GM23338 (cell line): ENCODE measurements around the gene PCGF3.

Experiments
- CREB1 ChIP-seq: fragments of 250-450 bp; sonication (Bioruptor Pico); IDR thresholded peaks from 2 replicates; pipeline ENCODE4 v1.5.0; 2020; ENCODE audit warnings: low read depth, mild to moderate bottlenecking, moderate library complexity
- EZH2 ChIP-seq: fragments of 200-600 bp; sonication (generic); IDR thresholded peaks from one replicate; pipeline ENCODE4 v1.8.0; 2017; ENCODE audit warnings: antibody characterized with exemption, mild to moderate bottlenecking, low read depth; ENCODE audit not compliant: unreplicated experiment
- EZH2phosphoT487 ChIP-seq: fragments of 200-600 bp; sonication (generic); IDR thresholded peaks from one replicate; pipeline ENCODE4 v1.8.1; 2018; ENCODE audit warnings: antibody characterized with exemption; ENCODE audit not compliant: unreplicated experiment
- POLR2AphosphoS5 ChIP-seq: IDR thresholded peaks from 2 replicates; pipeline ENCODE4 v1.6.1; 2016; ENCODE audit warnings: antibody characterized with exemption, low read depth
- ZNF331 ChIP-seq: fragments of 250-450 bp; sonication (Bioruptor Pico); IDR thresholded peaks from 2 replicates; pipeline ENCODE4 v1.5.0; 2020; ENCODE audit warnings: low read depth, mild to moderate bottlenecking, moderate library complexity
- TF ChIP-seq, protein P1 (sequence below), 2 experiments: fragments of 200-600 bp in 1 of 2; sonication (generic) in 1 of 2; conservative IDR thresholded peaks; 2 replicates each; pipeline versions ENCODE4 v1.5.1 to v1.6.1; 2016 to 2017; ENCODE audit warnings: antibody characterized with exemption in 2 of 2, low read depth in 2 of 2, mild to moderate bottlenecking in 2 of 2, moderate library complexity in 1 of 2
- TF ChIP-seq, protein P2 (sequence below): IDR thresholded peaks from 2 replicates; pipeline ENCODE4 v1.6.1; 2016; ENCODE audit warnings: antibody characterized with exemption
- TF ChIP-seq, protein P3 (sequence below): IDR thresholded peaks from one replicate; pipeline ENCODE4 v1.6.1; 2018; ENCODE audit warnings: antibody characterized with exemption; ENCODE audit not compliant: unreplicated experiment

DNA sequence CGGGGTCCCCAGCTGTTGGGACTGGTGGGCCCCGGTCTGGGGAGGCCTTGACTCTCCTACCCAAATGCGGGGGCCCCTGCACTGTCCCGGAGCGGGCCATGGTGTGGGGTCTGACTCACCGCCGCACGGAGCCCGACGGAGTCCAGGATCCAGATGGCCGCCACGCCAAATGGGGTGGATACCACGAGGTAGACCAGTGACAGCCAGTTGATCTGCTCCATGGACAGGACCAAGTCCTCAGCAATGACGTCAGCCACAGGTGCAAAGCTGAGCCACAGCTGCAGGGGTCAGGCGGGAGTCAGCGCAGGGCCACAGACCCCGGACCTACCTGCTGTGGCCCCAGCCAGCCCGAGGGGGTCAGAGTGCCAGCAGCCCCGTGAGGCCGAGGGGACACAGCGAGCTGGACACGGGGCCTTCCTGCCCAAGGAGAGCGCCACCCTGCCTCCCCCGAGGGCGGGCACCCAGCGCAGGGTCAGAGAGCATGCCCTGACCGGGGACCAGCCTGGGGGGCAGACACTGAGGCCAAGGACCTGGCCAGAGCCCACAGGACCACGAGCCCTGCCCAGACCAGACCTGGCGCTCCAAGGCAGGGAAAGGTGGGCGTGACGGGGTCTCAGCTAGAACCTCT lies 19.1 kb upstream of the PCGF3 start:
- TF ChIP-seq, protein P1, sequence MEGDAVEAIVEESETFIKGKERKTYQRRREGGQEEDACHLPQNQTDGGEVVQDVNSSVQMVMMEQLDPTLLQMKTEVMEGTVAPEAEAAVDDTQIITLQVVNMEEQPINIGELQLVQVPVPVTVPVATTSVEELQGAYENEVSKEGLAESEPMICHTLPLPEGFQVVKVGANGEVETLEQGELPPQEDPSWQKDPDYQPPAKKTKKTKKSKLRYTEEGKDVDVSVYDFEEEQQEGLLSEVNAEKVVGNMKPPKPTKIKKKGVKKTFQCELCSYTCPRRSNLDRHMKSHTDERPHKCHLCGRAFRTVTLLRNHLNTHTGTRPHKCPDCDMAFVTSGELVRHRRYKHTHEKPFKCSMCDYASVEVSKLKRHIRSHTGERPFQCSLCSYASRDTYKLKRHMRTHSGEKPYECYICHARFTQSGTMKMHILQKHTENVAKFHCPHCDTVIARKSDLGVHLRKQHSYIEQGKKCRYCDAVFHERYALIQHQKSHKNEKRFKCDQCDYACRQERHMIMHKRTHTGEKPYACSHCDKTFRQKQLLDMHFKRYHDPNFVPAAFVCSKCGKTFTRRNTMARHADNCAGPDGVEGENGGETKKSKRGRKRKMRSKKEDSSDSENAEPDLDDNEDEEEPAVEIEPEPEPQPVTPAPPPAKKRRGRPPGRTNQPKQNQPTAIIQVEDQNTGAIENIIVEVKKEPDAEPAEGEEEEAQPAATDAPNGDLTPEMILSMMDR (conservative IDR thresholded peaks at IDR 0.05; ENCODE audit: low read depth in 2 of 2), result no peak
- TF ChIP-seq CREB1 (no peak), POLR2AphosphoS5 (no peak), EZH2 (no peak), EZH2phosphoT487 (no peak), ZNF331 (CRISPR knock-in tag) (no peak)
- TF ChIP-seq, protein P2, sequence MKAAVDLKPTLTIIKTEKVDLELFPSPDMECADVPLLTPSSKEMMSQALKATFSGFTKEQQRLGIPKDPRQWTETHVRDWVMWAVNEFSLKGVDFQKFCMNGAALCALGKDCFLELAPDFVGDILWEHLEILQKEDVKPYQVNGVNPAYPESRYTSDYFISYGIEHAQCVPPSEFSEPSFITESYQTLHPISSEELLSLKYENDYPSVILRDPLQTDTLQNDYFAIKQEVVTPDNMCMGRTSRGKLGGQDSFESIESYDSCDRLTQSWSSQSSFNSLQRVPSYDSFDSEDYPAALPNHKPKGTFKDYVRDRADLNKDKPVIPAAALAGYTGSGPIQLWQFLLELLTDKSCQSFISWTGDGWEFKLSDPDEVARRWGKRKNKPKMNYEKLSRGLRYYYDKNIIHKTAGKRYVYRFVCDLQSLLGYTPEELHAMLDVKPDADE, result no peak
- TF ChIP-seq, protein P3, sequence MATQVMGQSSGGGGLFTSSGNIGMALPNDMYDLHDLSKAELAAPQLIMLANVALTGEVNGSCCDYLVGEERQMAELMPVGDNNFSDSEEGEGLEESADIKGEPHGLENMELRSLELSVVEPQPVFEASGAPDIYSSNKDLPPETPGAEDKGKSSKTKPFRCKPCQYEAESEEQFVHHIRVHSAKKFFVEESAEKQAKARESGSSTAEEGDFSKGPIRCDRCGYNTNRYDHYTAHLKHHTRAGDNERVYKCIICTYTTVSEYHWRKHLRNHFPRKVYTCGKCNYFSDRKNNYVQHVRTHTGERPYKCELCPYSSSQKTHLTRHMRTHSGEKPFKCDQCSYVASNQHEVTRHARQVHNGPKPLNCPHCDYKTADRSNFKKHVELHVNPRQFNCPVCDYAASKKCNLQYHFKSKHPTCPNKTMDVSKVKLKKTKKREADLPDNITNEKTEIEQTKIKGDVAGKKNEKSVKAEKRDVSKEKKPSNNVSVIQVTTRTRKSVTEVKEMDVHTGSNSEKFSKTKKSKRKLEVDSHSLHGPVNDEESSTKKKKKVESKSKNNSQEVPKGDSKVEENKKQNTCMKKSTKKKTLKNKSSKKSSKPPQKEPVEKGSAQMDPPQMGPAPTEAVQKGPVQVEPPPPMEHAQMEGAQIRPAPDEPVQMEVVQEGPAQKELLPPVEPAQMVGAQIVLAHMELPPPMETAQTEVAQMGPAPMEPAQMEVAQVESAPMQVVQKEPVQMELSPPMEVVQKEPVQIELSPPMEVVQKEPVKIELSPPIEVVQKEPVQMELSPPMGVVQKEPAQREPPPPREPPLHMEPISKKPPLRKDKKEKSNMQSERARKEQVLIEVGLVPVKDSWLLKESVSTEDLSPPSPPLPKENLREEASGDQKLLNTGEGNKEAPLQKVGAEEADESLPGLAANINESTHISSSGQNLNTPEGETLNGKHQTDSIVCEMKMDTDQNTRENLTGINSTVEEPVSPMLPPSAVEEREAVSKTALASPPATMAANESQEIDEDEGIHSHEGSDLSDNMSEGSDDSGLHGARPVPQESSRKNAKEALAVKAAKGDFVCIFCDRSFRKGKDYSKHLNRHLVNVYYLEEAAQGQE, result no peak
